GM12872 (cell line): Measurements from ENCODE around the gene ATP8B2.

Source experiments
- CTCF ChIP-seq: IDR thresholded peaks from 3 replicates; pipeline ENCODE4 v1.5.1; 2011; ENCODE audit warnings: low read depth, mild to moderate bottlenecking, low read length, moderate library complexity; ENCODE audit not compliant: insufficient read depth

Gene ATP8B2

DNA sequence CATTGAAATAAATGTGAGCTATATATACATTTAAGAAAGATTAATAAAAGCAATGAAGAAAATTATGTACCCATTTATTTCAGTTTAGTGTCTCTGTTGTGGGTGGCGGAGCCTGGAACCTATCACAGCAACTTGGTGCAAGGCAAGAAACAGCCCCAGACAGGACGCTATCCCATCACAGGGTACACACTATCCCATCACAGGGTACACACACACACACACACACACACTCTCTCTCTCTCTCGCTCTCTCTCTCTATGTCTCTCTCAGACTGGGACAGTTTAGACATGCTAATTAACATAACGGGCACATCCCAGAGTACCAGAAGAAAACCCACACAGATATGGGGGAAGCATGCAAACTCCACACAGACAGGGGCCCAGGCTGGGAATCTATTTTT is 73.4 kb downstream of the ATP8B2 start:
- TF ChIP-seq CTCF = no peak

GRCh38 chr1:154400381-154400801 is 75.1 kb downstream of the ATP8B2 start:
- no peak for TF ChIP-seq CTCF
